ENCODE data around the gene CRISPLD2.
A peak's percentile ranks its signal among the peaks of the same experiment; 100 is the strongest.
"Not testable (repeated sequence)": the region's sequence is repeated elsewhere in the genome, so short reads cannot be mapped to it uniquely, and the experiment has no call there.

CRISPLD2 gene

DNA sequence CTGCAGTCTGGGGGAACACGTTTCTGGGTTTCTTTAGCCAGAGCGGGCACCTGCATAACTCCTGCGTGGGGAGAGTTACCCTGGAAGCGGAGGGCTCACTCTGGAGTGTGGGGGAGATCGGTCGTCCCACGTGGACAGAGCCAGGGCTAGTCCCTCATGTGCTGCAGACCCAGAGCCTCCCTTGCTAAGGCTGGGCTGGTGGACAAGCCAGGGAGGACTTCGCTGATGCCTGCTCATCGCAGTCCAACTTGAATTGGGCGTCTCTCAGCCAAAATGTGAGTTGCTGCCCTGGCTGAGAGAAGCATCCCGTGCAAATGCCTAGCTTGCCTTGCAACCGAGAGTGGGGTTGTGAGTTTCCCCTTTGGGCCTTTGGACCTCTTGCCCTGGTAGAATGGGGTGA is 986 bp downstream of the CRISPLD2 start:
- DNase-seq (ENCODE audit: insufficient read length, low spot score): no peak
- peak; percentile 75 for FAIRE-seq

GRCh38 chr16:84821179-84821578 is 1.4 kb downstream of the CRISPLD2 start:
- FAIRE-seq (peak; percentile 38), DNase-seq (ENCODE audit: insufficient read length, low spot score) (no peak)

DNA sequence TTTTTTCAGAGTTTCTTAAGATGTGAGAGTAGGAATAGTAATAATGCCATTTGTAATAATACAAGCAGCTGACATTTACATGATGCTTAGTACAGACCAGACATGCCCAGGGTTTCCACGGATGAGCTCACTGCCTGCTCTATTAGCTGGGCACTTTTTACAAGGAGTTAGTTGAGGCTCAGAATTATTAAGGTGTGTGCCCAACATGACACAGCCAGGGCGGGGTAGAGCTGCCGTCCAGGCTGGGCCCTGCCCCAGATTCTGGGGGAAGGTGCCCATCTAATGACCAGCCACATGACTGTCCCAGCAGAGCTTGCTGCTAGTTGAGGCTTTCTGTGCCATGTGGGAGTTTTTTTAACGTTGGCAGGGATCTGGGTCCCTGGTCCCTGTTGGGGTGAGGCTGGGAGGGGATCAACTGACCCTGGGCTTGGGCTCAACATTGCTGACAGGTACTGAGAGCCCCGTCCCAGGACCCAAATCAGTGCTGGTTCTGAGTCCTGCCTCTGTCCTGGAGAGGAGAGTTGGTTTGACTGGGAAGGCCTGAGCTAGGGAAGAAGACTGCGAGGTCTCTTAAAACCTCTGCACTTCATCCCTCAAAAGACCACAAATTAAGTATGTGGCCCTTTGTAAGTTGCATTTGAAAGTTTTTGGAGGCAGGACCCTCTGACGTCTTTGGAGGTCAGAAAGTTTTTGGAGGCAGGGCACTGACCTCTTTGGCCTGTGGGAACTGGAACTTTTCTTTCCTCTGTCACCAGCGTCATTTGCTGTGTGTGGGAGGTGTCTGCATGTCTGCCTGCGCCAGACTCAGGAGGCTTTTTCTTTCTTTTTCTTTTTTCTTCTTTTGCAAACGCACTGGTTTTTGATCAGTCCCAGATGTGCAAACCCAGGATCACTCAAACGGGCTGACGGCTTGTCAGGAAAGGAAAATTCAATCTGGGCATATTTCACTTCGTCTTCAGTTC is 2.2 kb downstream of the CRISPLD2 start:
- DNase-seq (ENCODE audit: insufficient read length, low spot score): no peak
- FAIRE-seq: no peak

GRCh38 chr16:84822990-84823389 is 3.2 kb downstream of the CRISPLD2 start:
- DNase-seq (ENCODE audit: insufficient read length, low spot score): no peak
- FAIRE-seq: peak; percentile 65

- FAIRE-seq (no peak), DNase-seq (ENCODE audit: insufficient read length, low spot score) (no peak)
These were observed 3.7 kb downstream of the CRISPLD2 start for GRCh38 chr16:84823484-84823883.

- DNase-seq (ENCODE audit: insufficient read length, low spot score): no peak
- no peak for FAIRE-seq
These were observed 4.1 kb downstream of the CRISPLD2 start for GRCh38 chr16:84823926-84824325.

GRCh38 chr16:84825896-84826557 is 6.2 kb downstream of the CRISPLD2 start:
- FAIRE-seq: peak; percentile 78
- DNase-seq (ENCODE audit: insufficient read length, low spot score): no peak

DNA sequence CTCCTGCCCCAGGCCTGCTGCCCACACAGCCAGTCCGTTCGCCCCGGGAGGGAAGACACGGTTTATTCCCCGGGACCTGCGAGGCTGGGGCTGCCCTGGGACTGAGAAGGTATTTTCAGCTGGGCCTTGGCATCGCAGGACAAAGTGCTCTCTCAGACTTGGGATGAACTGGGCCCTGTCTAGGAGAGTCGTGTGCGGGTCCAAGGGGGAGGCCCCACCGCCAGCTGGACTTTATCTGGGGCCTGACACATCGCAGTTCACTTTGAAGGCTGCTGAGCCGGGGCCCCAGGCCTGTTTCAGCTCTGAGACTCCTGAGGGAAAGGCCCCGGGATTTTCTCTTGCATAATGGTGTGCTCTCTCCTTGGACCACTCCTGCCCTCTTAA is 6.8 kb downstream of the CRISPLD2 start:
- no peak for DNase-seq (ENCODE audit: insufficient read length, low spot score)
- no peak for FAIRE-seq

- FAIRE-seq: no peak
- no peak for DNase-seq (ENCODE audit: insufficient read length, low spot score)
These were observed 7.4 kb downstream of the CRISPLD2 start for GRCh38 chr16:84827131-84827574.

DNA sequence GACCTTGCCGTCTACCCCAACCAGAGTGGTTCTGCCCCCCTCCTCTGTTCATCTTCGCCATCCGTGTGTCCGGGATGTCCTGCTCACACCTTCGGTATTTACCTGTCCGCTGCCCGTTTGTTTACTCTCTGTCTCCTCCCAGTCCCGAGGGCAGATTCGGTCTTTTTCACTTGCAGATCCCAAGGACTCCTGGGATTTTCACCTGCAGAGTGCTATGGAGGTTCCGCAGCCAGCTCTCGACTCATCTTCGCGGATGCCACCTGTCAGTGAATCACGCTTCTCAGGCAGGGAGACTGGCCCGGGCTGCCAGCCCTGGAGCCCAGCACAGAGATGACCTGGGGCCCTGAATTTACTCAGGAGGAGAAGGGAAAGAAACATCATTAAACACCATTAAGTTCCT is 8.1 kb downstream of the CRISPLD2 start:
- FAIRE-seq (peak; percentile 9), DNase-seq (ENCODE audit: insufficient read length, low spot score) (no peak)

GRCh38 chr16:84828322-84828721 is 8.5 kb downstream of the CRISPLD2 start:
- DNase-seq (ENCODE audit: insufficient read length, low spot score) (no peak), FAIRE-seq (no peak)

DNA sequence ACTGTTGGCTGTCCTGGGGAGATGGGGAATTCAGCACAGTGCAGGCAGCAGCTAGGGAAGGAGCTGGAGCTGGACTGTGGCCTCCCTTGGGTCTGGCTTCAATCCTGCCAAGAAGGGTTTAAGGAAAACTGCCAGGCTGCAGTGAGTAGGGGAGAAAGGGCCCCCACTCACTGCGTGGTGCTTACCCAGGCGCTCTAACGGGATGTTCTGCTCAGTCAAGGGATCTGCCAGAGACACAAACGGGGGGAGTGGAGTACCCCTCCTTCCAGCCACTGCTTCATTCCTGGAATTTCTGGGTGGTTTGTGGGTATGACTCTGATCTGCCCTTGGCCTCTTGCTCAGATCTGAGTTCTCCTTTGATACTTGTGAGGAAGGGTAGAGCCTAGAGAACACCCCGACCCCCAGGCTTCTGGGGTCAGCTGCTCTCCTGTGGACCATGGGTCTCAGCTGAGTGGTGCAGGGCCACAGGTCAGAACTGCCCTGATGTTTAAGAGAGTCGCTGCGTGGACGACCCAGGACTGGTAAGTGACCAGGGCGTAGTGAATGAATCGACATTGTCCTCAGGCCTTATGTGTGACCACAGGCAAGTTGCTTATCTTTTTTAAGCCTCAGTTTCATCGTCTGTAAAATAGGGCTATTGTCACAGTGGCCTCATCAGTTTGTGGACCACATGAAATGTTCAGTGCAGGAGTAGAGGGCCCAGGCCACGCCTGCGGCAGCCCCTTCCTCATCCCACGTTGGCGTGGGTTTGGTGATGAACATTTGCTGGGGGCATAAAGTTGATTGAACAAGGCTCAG is 9.6 kb downstream of the CRISPLD2 start:
- DNase-seq (ENCODE audit: insufficient read length, low spot score) (peak; percentile 81), FAIRE-seq (peak; percentile 84)

GRCh38 chr16:84830765-84831384 is 11.1 kb downstream of the CRISPLD2 start:
- FAIRE-seq: no peak
- DNase-seq (ENCODE audit: insufficient read length, low spot score): no peak

DNA sequence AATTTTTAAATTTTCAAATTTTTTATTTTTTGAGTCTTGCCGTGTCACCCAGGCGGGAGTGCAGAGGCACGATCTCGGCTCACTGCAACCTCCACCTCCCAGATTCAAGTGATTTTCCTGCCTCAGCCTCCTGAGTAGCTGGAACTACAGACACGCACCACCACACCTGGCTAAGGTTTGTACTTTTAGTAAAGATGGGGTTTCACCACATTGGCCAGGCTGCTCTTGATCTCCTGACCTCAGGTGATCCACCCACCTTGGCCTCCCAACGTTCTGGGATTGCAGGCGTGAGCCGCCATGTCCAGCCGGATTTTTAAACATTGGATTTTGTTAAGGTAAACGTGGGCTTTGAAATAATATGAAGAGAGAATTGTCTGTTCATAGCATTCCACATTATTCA is 11.9 kb downstream of the CRISPLD2 start:
- not testable (repeated sequence) for DNase-seq (ENCODE audit: insufficient read length, low spot score); FAIRE-seq

DNA sequence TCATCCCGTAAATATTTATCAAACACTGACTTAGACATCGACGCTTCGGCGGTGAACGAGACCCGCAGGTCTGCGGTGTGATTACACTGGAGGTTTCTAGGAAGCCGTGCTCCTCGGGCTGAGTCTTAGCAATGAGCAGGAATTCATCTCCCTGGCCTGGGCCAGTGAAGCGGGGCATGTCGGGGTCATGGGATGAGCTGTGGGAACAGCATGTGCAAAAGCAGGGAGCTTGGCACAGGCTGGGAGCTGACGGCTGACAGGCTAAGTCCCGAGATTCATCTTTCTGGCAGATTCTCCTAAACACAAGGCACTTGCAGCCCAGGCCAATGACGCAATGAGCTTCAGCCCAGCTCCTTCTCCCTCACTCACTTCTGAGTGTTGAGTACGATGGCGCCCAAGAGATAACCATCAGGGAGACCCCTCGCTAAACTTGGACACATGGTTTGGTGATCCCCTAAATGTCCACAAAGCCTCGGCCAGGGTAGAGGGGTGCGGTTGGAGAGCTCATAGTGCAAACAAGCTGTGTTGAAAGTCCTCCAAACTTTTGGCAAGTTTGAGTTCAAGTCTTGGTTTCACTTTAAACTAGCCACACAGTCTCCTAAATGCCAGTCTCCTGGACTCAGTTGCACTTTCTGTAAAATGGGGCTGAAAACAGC is 12.8 kb downstream of the CRISPLD2 start:
- FAIRE-seq (peak; percentile 97), DNase-seq (ENCODE audit: insufficient read length, low spot score) (no peak)

DNA sequence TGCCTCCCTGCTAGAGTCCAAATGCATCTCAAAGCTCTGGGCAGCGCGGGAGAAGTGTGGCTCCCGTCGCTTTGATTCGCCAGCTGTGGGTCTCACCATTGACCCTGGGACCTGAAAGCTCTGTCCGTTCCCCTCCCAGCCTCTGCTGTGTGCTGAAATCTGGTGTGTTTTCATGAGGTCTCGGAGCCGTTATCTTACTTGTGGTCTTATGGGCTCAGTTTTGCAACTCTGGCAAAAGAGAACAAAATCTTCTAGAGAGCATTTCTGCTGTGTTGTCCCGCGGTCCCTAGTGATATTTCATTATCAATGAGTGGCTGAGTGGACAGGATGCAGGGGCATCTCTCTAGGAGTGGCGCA is 13.3 kb downstream of the CRISPLD2 start:
- no peak for DNase-seq (ENCODE audit: insufficient read length, low spot score)
- peak; percentile 51 for FAIRE-seq

- no peak for DNase-seq (ENCODE audit: insufficient read length, low spot score)
- no peak for FAIRE-seq
These were observed 14.0 kb downstream of the CRISPLD2 start for GRCh38 chr16:84833542-84834402.

GRCh38 chr16:84834403-84834772 is 14.6 kb downstream of the CRISPLD2 start:
- DNase-seq (ENCODE audit: insufficient read length, low spot score) (no peak), FAIRE-seq (no peak)

DNA sequence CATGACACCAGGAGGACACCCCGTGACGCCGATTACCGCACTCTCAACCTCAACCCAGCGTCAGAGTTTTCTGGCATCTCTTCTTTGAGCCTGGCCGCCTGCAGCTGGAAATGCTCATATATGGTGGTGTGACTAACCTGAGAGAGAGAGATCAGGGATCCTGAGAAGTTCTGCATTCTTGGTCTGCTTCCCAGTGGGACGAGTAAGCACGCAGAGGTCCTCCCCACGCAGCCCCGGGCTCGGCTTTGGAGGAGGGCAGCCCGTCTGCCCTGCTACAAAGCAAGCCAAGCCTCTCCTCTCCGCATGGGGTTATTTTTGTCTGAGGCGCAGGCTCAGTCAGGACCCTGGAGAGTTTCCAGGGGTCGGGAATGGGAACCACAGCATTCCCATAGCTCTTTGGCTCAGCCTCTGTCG is 16.5 kb downstream of the CRISPLD2 start:
- peak; percentile 90 for FAIRE-seq
- peak; percentile 91 for DNase-seq (ENCODE audit: insufficient read length, low spot score)

All from HTR-8/SVneo (cell line).